A673 (cell line): ENCODE results near the gene FOXD3. TPM values are rescaled to one million over a fixed set of nuclear protein-coding genes. Genes with fewer than 3 reads are reported as not detected.

Source experiments
- BruUV-seq: library from RNA; stranded (reverse); fragments of 400-500 nt; replicated peaks from 2 replicates; lab custom pipeline; 2021; lab: Mats Ljungman, UMichigan
- CTCF ChIA-PET: fragments of 300-600 bp; sonication (Branson Sonifier 250); formaldehyde crosslinking; loops from one replicate; lab custom pipeline; 2022; ENCODE audit warnings: antibody characterized with exemption; lab: Charles Lee
- POLR2A ChIA-PET: fragments of 300-600 bp; sonication (Branson Sonifier 250); formaldehyde crosslinking; loops from one replicate; lab custom pipeline; 2022; ENCODE audit warnings: antibody characterized with exemption; ENCODE audit not compliant: low non-redundant PET; lab: Charles Lee
- DNase-seq: peaks from one replicate; pipeline ENCODE4 v3.0.0-alpha.2; 2015; ENCODE audit warnings: low spot score
- H3K27ac ChIP-seq: fragments of 200-600 bp; sonication (generic); 2 replicates; pipeline ENCODE4 v1.5.1; 2016; ENCODE audit warnings: mixed run types, low read depth, mild to moderate bottlenecking, mixed read lengths, antibody characterized with exemption, low read length; ENCODE audit not compliant: poor library complexity, severe bottlenecking
- H3K27me3 ChIP-seq: fragments of 200-600 bp; sonication (generic); replicated peaks from 2 replicates; pipeline ENCODE4 v1.6.1; 2017; ENCODE audit warnings: mixed run types, low read depth, mild to moderate bottlenecking, mixed read lengths, antibody characterized with exemption, low read length; ENCODE audit not compliant: insufficient read depth, poor library complexity
- H3K36me3 ChIP-seq: fragments of 200-600 bp; sonication (generic); 2 replicates; pipeline ENCODE4 v1.6.1; 2016; ENCODE audit warnings: mixed run types, mild to moderate bottlenecking, mixed read lengths, antibody characterized with exemption, low read length; ENCODE audit not compliant: insufficient read depth, poor library complexity, severe bottlenecking
- H3K4me1 ChIP-seq: fragments of 200-600 bp; sonication (generic); 2 replicates; pipeline ENCODE4 v1.6.1; 2017; ENCODE audit warnings: mixed run types, mild to moderate bottlenecking, mixed read lengths, antibody characterized with exemption, low read length; ENCODE audit not compliant: insufficient read depth, poor library complexity, severe bottlenecking
- H3K4me3 ChIP-seq: fragments of 200-600 bp; sonication (generic); 2 replicates; pipeline ENCODE4 v1.5.1; 2016; ENCODE audit warnings: low read depth, mixed run types, mild to moderate bottlenecking, mixed read lengths, low read length; ENCODE audit not compliant: poor library complexity, severe bottlenecking
- H3K9me3 ChIP-seq: fragments of 200-600 bp; sonication (generic); 2 replicates; pipeline ENCODE4 v1.6.1; 2016; ENCODE audit warnings: mixed run types, low read depth, mild to moderate bottlenecking, mixed read lengths, antibody characterized with exemption, low read length; ENCODE audit not compliant: poor library complexity, severe bottlenecking
- EZH2 ChIP-seq: fragments of 200-600 bp; sonication (generic); IDR thresholded peaks from 2 replicates; pipeline ENCODE4 v1.6.1; 2017; ENCODE audit warnings: borderline replicate concordance, low read depth, mild to moderate bottlenecking, mixed read lengths, antibody characterized with exemption, low read length; ENCODE audit not compliant: poor library complexity, severe bottlenecking
- intact Hi-C: fragments of 100-400 bp; cut with micrococcal nuclease; formaldehyde crosslinking; loops from one replicate; pipeline ENCODE4 v1.10.0; 2022; ENCODE audit not compliant: unreplicated experiment
- total RNA-seq: library from RNA; stranded (reverse); gene quantifications from 2 replicates; pipeline ENCODE4 v1.2.3, GENCODE V29; 2021
- TF ChIP-seq, protein P1 (sequence below): fragments of 300-800, 200-600 bp; sonication (generic); conservative IDR thresholded peaks from 2 replicates; pipeline ENCODE4 v1.5.1; 2017; ENCODE audit warnings: low read depth, mild to moderate bottlenecking, antibody characterized with exemption, low read length, moderate library complexity, mixed read lengths

Gene FOXD3
- total RNA-seq, 1 experiment from 2014 or later, result 4.7 TPM

GRCh38 chr1:63319046-63320021 is 3.0 kb upstream of the FOXD3 start:
- ChIA-PET CTCF (no interaction called here), POLR2A (no interaction called here)
- DNase-seq, result no peak
- H3K27me3 ChIP-seq, result peaks cover 23% of the 10 kb centered on the region
- H3K9me3 ChIP-seq, result no peaks in the 10 kb centered on the region
- H3K27ac ChIP-seq, result no peak overlapping the region
- peaks cover 8% of the 10 kb centered on the region for H3K4me1 ChIP-seq
- no TSS peak for BruUV-seq
- intact Hi-C loops, result loop anchor here (5.0 to 10.0 kb wide), 2 partner anchors 215 to 477 kb away; no protein-coding TSS in a partner anchor
- H3K4me3 ChIP-seq, result peak overlapping the region; percentile 5
- no peaks in the 10 kb centered on the region for H3K36me3 ChIP-seq
- peak; percentile 71 for TF ChIP-seq EZH2
- TF ChIP-seq, protein P1, sequence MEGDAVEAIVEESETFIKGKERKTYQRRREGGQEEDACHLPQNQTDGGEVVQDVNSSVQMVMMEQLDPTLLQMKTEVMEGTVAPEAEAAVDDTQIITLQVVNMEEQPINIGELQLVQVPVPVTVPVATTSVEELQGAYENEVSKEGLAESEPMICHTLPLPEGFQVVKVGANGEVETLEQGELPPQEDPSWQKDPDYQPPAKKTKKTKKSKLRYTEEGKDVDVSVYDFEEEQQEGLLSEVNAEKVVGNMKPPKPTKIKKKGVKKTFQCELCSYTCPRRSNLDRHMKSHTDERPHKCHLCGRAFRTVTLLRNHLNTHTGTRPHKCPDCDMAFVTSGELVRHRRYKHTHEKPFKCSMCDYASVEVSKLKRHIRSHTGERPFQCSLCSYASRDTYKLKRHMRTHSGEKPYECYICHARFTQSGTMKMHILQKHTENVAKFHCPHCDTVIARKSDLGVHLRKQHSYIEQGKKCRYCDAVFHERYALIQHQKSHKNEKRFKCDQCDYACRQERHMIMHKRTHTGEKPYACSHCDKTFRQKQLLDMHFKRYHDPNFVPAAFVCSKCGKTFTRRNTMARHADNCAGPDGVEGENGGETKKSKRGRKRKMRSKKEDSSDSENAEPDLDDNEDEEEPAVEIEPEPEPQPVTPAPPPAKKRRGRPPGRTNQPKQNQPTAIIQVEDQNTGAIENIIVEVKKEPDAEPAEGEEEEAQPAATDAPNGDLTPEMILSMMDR, result no peak

DNA sequence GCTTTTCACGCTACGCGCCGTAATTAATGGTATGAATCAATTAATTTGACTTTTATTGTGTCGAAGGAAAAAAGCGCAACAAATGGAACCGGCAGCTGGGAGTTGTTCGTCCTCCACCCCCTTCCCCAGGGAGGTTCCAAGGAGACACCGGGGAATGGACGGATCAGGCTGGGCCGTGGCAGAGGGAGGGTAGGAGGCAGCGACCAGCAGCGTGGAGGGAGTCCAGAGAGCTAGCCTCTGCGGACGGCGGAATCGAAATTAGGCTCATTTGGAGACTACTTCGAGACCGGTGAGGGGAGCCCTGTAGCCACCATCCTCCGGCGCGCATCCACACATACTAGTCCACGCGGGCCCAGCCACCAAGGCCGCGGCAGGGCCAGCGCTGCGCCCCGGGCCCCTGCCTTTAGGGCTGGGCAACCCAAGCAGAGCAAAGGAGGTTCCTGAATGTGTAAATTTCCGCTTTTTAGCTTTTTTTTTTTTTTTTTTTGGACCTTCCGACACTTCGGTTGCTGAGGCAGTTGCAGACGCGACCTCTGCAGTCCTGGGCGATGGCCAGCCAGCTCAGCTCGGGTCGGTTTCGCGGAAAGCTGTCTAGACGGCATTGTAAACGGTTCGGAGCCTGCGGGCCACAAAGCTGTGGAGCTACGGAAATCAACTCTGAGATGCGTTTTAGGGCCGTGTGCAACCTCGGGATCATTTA is 2.2 kb upstream of the FOXD3 start:
- CTCF ChIA-PET, result interaction anchor here (0.6 kb wide), 1 partner anchor 593 kb away, joined by 9 read pairs; no protein-coding TSS in a partner anchor
- no TSS peak for BruUV-seq
- DNase-seq, result no peak

More for the DNA sequence above, 2.2 kb upstream of the FOXD3 start:
- intact Hi-C loops, result loop anchor here (5.0 to 10.0 kb wide), 2 partner anchors 215 to 478 kb away; no protein-coding TSS in a partner anchor
- TF ChIP-seq EZH2, result no peak
- TF ChIP-seq, protein P1, result no peak
- no peaks in the 10 kb centered on the region for H3K9me3 ChIP-seq
- no peaks in the 10 kb centered on the region for H3K36me3 ChIP-seq
- H3K27me3 ChIP-seq, result peaks cover 23% of the 10 kb centered on the region
- no peak overlapping the region for H3K4me3 ChIP-seq
- POLR2A ChIA-PET, result no interaction called here
- H3K27ac ChIP-seq, result no peak overlapping the region
- peaks cover 8% of the 10 kb centered on the region for H3K4me1 ChIP-seq
